HepG2 (cell line): ENCODE measurements around the gene DTNB. TPM values are rescaled to one million over a fixed set of nuclear protein-coding genes. Genes with fewer than 3 reads are reported as not detected.

Experiments
- ATAC-seq: fragments of 200-7000 bp; cut with Tn5 transposase; 3 replicates; pipeline ENCODE4 v1.9.1; 2020; ENCODE audit warnings: mild to moderate bottlenecking, moderate library complexity
- BruUV-seq: library from RNA; stranded (reverse); fragments of 400-500 nt; replicated peaks from 2 replicates; lab custom pipeline; 2021; lab: Mats Ljungman, UMichigan
- CTCF ChIA-PET: fragments of 300-600 bp; formaldehyde crosslinking; extraction: SDS; loops from one replicate; lab custom pipeline; 2021; ENCODE audit warnings: low total read pairs, inconsistent platforms, low intra/inter-chr PET ratio; lab: Yijun Ruan, JAX
- POLR2A ChIA-PET: fragments of 350-600 bp; sonication (Branson Sonifier 250); formaldehyde crosslinking; loops from one replicate; lab custom pipeline; 2020; ENCODE audit warnings: antibody characterized with exemption, inconsistent platforms; lab: Yijun Ruan, JAX
- DNase-seq: peaks from one replicate; pipeline ENCODE4 v3.0.0-alpha.2; 2015; ENCODE audit warnings: low spot score
- FAIRE-seq: peaks from 3 replicates; lab custom pipeline; 2011; peaks lifted over from hg19 to GRCh38; lab: Jason Lieb, UNC
- H2AFZ ChIP-seq: one replicate; pipeline ENCODE4 v1.6.1; 2011; ENCODE audit warnings: low read length, inconsistent platforms
- H3K27ac ChIP-seq: fragments of 300-600 bp; 3 replicates; pipeline ENCODE4 v1.8.0; 2011; ENCODE audit warnings: mixed run types, mild to moderate bottlenecking, mixed read lengths, low read length, inconsistent platforms; ENCODE audit not compliant: insufficient read depth; ENCODE audit errors: extremely low read length
- H3K27me3 ChIP-seq, 2 experiments: fragments of 200-600 bp in 1 of 2; 2 replicates in 1 of 2; 3 replicates in 1 of 2; pipeline versions ENCODE4 v1.6.0 to v1.8.0; 2011; ENCODE audit warnings: low read length in 2 of 2, mild to moderate bottlenecking in 2 of 2, moderate library complexity in 2 of 2, inconsistent platforms in 1 of 2; ENCODE audit not compliant: insufficient read depth in 2 of 2, control insufficient read depth in 1 of 2
- H3K36me3 ChIP-seq, 2 experiments: fragments of 200-600 bp in 1 of 2; replicated peaks in 1 of 2; 2 replicates in 1 of 2; 3 replicates in 1 of 2; pipeline versions ENCODE4 v1.5.1 to v1.8.0; 2011; ENCODE audit warnings: low read length in 2 of 2, inconsistent platforms in 1 of 2; ENCODE audit not compliant: insufficient read depth in 2 of 2, control insufficient read depth in 1 of 2
- H3K4me1 ChIP-seq: 2 replicates; pipeline ENCODE4 v1.5.1; 2012; ENCODE audit warnings: low read length, inconsistent platforms; ENCODE audit not compliant: insufficient read depth
- H3K4me2 ChIP-seq: 2 replicates; pipeline ENCODE4 v1.6.0; 2011; ENCODE audit warnings: low read depth, low read length, inconsistent platforms
- H3K4me3 ChIP-seq, 3 experiments: fragments of 200-600 bp in 1 of 3; sonication (generic), shearing (Covaris generic) in 1 of 3; replicated peaks in 1 of 3; 2 replicates each; pipeline ENCODE4 v1.5.1; 2011 to 2016; ENCODE audit warnings: low read length in 3 of 3, inconsistent platforms in 2 of 3, low read depth in 2 of 3, mild to moderate bottlenecking in 2 of 3, control low read depth in 1 of 3, mixed read lengths in 1 of 3; ENCODE audit not compliant: insufficient read depth in 1 of 3
- H3K79me2 ChIP-seq: one replicate; pipeline ENCODE4 v1.6.1; 2011; ENCODE audit warnings: low read length, inconsistent platforms; ENCODE audit not compliant: insufficient read depth
- H3K9ac ChIP-seq: 2 replicates; pipeline ENCODE4 v1.6.0; 2011; ENCODE audit warnings: mild to moderate bottlenecking, low read depth, low read length, inconsistent platforms; ENCODE audit not compliant: insufficient read depth
- H3K9me3 ChIP-seq: 2 replicates; pipeline ENCODE4 v1.5.1; 2012; ENCODE audit warnings: mild to moderate bottlenecking, low read length
- H4K20me1 ChIP-seq: 2 replicates; pipeline ENCODE4 v1.6.0; 2011; ENCODE audit warnings: inconsistent platforms, mild to moderate bottlenecking, low read length, moderate library complexity; ENCODE audit not compliant: insufficient read depth
- BCLAF1 ChIP-seq: fragments of 450-650 bp; IDR thresholded peaks from 2 replicates; pipeline ENCODE4 v1.6.1; 2017; ENCODE audit warnings: mild to moderate bottlenecking
- CREBL2 ChIP-seq: sonication (generic); formaldehyde crosslinking; IDR thresholded peaks from 2 replicates; pipeline ENCODE4 v1.8.1; 2023; ENCODE audit warnings: missing genetic modification reagents, mild to moderate bottlenecking, borderline replicate concordance
- IRX3 ChIP-seq: sonication (generic); formaldehyde crosslinking; IDR thresholded peaks from 2 replicates; pipeline ENCODE4 v1.8.1; 2023; ENCODE audit warnings: mild to moderate bottlenecking, low read depth, missing genetic modification reagents, borderline replicate concordance
- NCOA2 ChIP-seq: sonication (generic); formaldehyde crosslinking; IDR thresholded peaks from 2 replicates; pipeline ENCODE4 v1.8.0; 2022; ENCODE audit warnings: inconsistent platforms
- NRL ChIP-seq: sonication (generic); formaldehyde crosslinking; IDR thresholded peaks from 2 replicates; pipeline ENCODE4 v1.5.0; 2020; ENCODE audit warnings: missing genetic modification reagents, mild to moderate bottlenecking, moderate library complexity, borderline replicate concordance
- TBX3 ChIP-seq: fragments of 450-650 bp; IDR thresholded peaks from 2 replicates; pipeline ENCODE4 v1.6.1; 2017; ENCODE audit warnings: antibody characterized with exemption, mild to moderate bottlenecking, inconsistent platforms, borderline replicate concordance
- ZNF296 ChIP-seq: sonication (generic); formaldehyde crosslinking; conservative IDR thresholded peaks from 2 replicates; pipeline ENCODE4 v1.5.0; 2020; ENCODE audit warnings: mild to moderate bottlenecking, missing genetic modification reagents
- ZNF362 ChIP-seq: sonication (generic); formaldehyde crosslinking; IDR thresholded peaks from 2 replicates; pipeline ENCODE4 v1.4.0; 2020; ENCODE audit warnings: missing genetic modification reagents, mild to moderate bottlenecking, borderline replicate concordance
- ZNF580 ChIP-seq: IDR thresholded peaks from 2 replicates; pipeline ENCODE4 v1.6.1; 2016; ENCODE audit warnings: low read depth, borderline replicate concordance
- ZNF607 ChIP-seq: sonication (generic); formaldehyde crosslinking; IDR thresholded peaks from 2 replicates; pipeline ENCODE4 v1.5.1; 2020; ENCODE audit warnings: missing genetic modification reagents, mild to moderate bottlenecking, borderline replicate concordance
- ZNF790 ChIP-seq: sonication (generic); formaldehyde crosslinking; IDR thresholded peaks from 2 replicates; pipeline ENCODE4 v1.8.0; 2022; ENCODE audit warnings: missing genetic modification reagents, mild to moderate bottlenecking, borderline replicate concordance
- ZNF839 ChIP-seq: sonication (generic); formaldehyde crosslinking; IDR thresholded peaks from 2 replicates; pipeline ENCODE4 v1.4.0; 2020; ENCODE audit warnings: missing genetic modification reagents, mild to moderate bottlenecking, borderline replicate concordance
- WGBS: methylation state at CpG from one replicate; pipeline ENCODE4 v1.1.6; 2017; ENCODE audit warnings: low lambda C conversion rate; 5-methylcytosine and 5-hydroxymethylcytosine counted together
- in situ Hi-C: cut with HindIII; loops from 2 replicates; pipeline ENCODE4 v1.10.0; 2017; ENCODE audit warnings: low pct_unique_long_range_greater_than_20kb; ENCODE audit not compliant: extremely low pct_ligation_motif_present
- intact Hi-C: fragments of 100-400 bp; cut with micrococcal nuclease; formaldehyde crosslinking; loops from one replicate; pipeline ENCODE4 v1.10.0; 2022; ENCODE audit not compliant: unreplicated experiment
- polyA plus RNA-seq, 8 experiments: library from polyadenylated mRNA; depleted of rRNA in 3 of 8; stranded (reverse) in 7 of 8; unstranded in 1 of 8; fragments of >200 nt; fragmentation: Illumina TruSeq in 4 of 8; extraction: Trizol in 4 of 8; gene quantifications; 2 replicates each; pipeline versions ENCODE4 v1.2.1 to v1.2.3, GENCODE V29; 2011 to 2016; ENCODE audit warnings: low read depth in 4 of 8, missing spikeins in 1 of 8, mixed read lengths in 1 of 8; ENCODE audit not compliant: insufficient read depth in 1 of 8
- total RNA-seq, 5 experiments: library from RNA; depleted of rRNA; stranded (reverse); fragments of >200 nt; fragmentation: Illumina TruSeq; extraction: Trizol; gene quantifications; 2 replicates each; pipeline ENCODE4 v1.2.3, GENCODE V29; 2016; ENCODE audit warnings: low read depth in 1 of 5

DTNB gene
- total and polyA plus RNA-seq, 2 of the 13 experiments (the other 11 are each of a cell fraction or from before 2014, with no cell fraction given) = 14.4 to 23.9 TPM

- no peaks in the 10 kb centered on the region for H3K9me3 ChIP-seq
- ChIA-PET CTCF (no interaction called here), POLR2A (no interaction called here)
- ATAC-seq (no peak), FAIRE-seq (no peak), DNase-seq (no peak)
- H3K4me3 ChIP-seq = no peak overlapping the region
- no peak overlapping the region for H3K9ac ChIP-seq
- intact Hi-C loops = no loop called here
- no peak overlapping the region for H3K4me2 ChIP-seq
- no peak overlapping the region for H3K27ac ChIP-seq
- TF ChIP-seq IRX3 (CRISPR knock-in tag) (no peak), ZNF790 (CRISPR knock-in tag) (no peak), ZNF839 (CRISPR knock-in tag) (no peak), TBX3 (no peak), BCLAF1 (no peak), NCOA2 (no peak), ZNF296 (CRISPR knock-in tag) (no peak), ZNF362 (CRISPR knock-in tag) (no peak), NRL (CRISPR knock-in tag) (no peak), CREBL2 (CRISPR knock-in tag) (no peak), ZNF607 (no peak), ZNF580 (CRISPR knock-in tag) (no peak)
- no peaks in the 10 kb centered on the region for H3K27me3 ChIP-seq
- no peaks in the 10 kb centered on the region for H4K20me1 ChIP-seq
- H3K79me2 ChIP-seq = no peaks in the 10 kb centered on the region
- H3K4me1 ChIP-seq = no peaks in the 10 kb centered on the region
- H3K36me3 ChIP-seq = no peaks in the 10 kb centered on the region
- in situ Hi-C loops = no loop called here
- H2AFZ ChIP-seq = no peak overlapping the region
- BruUV-seq = no TSS peak
- 87% methylated on average over 8 of the region's 8 CpGs for WGBS
Observed at GRCh38 chr2:25401307-25402026, 271.9 kb downstream of the DTNB start.
